Esophagus mucosa (tissue), 1 donor: ENCODE measurements around the gene TUBB8B. TPM values are rescaled to one million over a fixed set of nuclear protein-coding genes. Genes with fewer than 3 reads are reported as not detected.
A peak's percentile ranks its signal among the peaks of the same experiment; 100 is the strongest.
"Not testable (repeated sequence)": the region's sequence is repeated elsewhere in the genome, so short reads cannot be mapped to it uniquely, and the experiment has no call there.

ENCODE experiments used
- ATAC-seq: fragments of 200-7000 bp; cut with Tn5 transposase; one replicate; pipeline ENCODE4 v1.9.1; 2020
- total RNA-seq: library from RNA; stranded (reverse); gene quantifications from one replicate; pipeline ENCODE4 v1.2.4, GENCODE V29; 2023
- donor health status: DM: yes; HTN: yes; CAD: no.

The TUBB8B gene
- total RNA-seq, 1 donor from 2014 or later = not detected

GRCh38 chr18:12773-13172 lies 36.6 kb downstream of the TUBB8B start:
- peak; percentile 17 for ATAC-seq

- not testable (repeated sequence) for ATAC-seq
Measured at GRCh38 chr18:11383-12274, 37.8 kb downstream of the TUBB8B start.

GRCh38 chr18:10624-11184 lies 38.7 kb downstream of the TUBB8B start:
- ATAC-seq = peak; percentile 59

DNA sequence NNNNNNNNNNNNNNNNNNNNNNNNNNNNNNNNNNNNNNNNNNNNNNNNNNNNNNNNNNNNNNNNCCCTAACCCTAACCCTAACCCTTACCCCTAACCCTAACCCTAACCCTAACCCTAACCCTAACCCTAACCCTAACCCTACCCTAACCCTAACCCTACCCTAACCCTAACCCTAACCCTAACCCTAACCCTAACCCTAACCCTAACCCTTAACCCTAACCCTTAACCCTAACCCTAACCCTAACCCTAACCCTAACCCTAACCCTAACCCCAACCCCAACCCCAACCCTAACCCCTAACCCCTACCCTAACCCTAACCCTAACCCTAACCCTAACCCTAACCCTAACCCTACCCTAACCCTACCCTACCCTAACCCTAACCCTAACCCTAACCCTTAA lies 39.5 kb downstream of the TUBB8B start:
- ATAC-seq = not testable (repeated sequence)

Other genes with a start within 250 kb of the TUBB8B start
- gene USP14, start 108.9 kb upstream of the TUBB8B start, total RNA-seq = 39.9 TPM
- gene THOC1, start 218.4 kb upstream of the TUBB8B start, total RNA-seq = 21.5 TPM